Fibroblast of lung (primary cell): ENCODE results near the gene RIOK1.
A peak's percentile ranks its signal among the peaks of the same experiment; 100 is the strongest.

Experiments used
- CTCF ChIP-seq, 2 donors: IDR thresholded peaks in 1 of 2; conservative IDR thresholded peaks in 1 of 2; 1 replicate in 1 of 2; 2 replicates in 1 of 2; pipeline ENCODE4 v1.5.1; 2011 to 2012; ENCODE audit warnings: low read length in 2 of 2, control low read depth in 1 of 2, inconsistent platforms in 1 of 2, low read depth in 1 of 2, mild to moderate bottlenecking in 1 of 2
- EZH2 ChIP-seq: IDR thresholded peaks from 2 replicates; pipeline ENCODE4 v1.5.1; 2012; ENCODE audit warnings: low read length, control low read depth, mild to moderate bottlenecking; ENCODE audit errors: missing control alignments

- TF ChIP-seq CTCF (conservative IDR thresholded peaks at IDR 0.05 in 1 of 2, IDR thresholded peaks at IDR 0.05 in 1 of 2; ENCODE audit: low read depth in 1 of 2, low read length in 2 of 2) (peak; percentile 28 to 34), EZH2 (no peak)
These were observed 35.6 kb downstream of the RIOK1 start for GRCh38 chr6:7424967-7425807.
